ENCODE results near the gene ADAMTS6. TPM values are rescaled to one million over a fixed set of nuclear protein-coding genes. Genes with fewer than 3 reads are reported as not detected.
"Not testable (repeated sequence)": the region's sequence is repeated elsewhere in the genome, so short reads cannot be mapped to it uniquely, and the experiment has no call there.

ADAMTS6 gene
- total RNA-seq, 6 experiments from 2014 or later = 23.1 to 29.9 (median 28.3) TPM

DNA sequence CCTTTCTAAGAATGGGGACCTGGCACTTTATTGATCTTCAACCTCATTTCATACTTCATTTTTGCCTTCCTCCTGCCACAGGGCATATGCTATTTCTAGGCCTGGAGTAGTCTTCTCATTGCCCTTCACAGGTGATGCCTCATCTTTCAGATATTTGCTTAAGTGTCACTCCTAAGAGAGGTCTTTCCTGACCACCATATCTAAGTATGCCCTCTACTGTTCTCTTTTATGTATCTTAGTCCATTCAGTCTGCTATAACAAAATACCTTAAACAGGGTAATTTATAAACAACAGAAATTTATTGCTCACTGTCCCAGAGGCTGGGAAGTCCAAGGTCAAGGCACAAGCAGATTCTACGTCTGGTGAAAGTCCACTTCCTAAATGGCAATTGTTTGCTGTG lies 99.1 kb downstream of the ADAMTS6 start:
- peaks cover 46% of the 10 kb centered on the region for H3K36me3 Mint-ChIP-seq (ENCODE audit: low read depth)
- H3K27me3 Mint-ChIP-seq (ENCODE audit: insufficient read depth) = no peaks in the 10 kb centered on the region; the same call in 1 of the 2 replicates
- TF ChIP-seq CTCF (IDR thresholded peaks at IDR 0.05) = peak; percentile 38; the same call in 1 of the 2 replicates
- DNase-seq = no peak
- peaks cover 33% of the 10 kb centered on the region for H3K4me1 Mint-ChIP-seq (ENCODE audit: low read depth)
- H3K4me3 Mint-ChIP-seq = no peak overlapping the region
- peak overlapping the region; percentile 28; the same call in 1 of the 2 replicates for H3K27ac Mint-ChIP-seq
- no peaks in the 10 kb centered on the region for H3K9me3 Mint-ChIP-seq

- H3K36me3 Mint-ChIP-seq (ENCODE audit: low read depth) = peaks cover 18% of the 10 kb centered on the region
- H3K27ac Mint-ChIP-seq; H3K9me3 Mint-ChIP-seq; DNase-seq; H3K4me1 Mint-ChIP-seq (ENCODE audit: low read depth); H3K4me3 Mint-ChIP-seq; H3K27me3 Mint-ChIP-seq (ENCODE audit: insufficient read depth): not testable (repeated sequence)
Observed at GRCh38 chr5:65370505-65370904, 111.2 kb downstream of the ADAMTS6 start.

- Mint-ChIP-seq H3K27ac (no peak overlapping the region), H3K36me3 (ENCODE audit: low read depth) (peaks cover 20% of the 10 kb centered on the region), H3K4me3 (no peak overlapping the region), H3K27me3 (ENCODE audit: insufficient read depth) (no peaks in the 10 kb centered on the region), H3K4me1 (ENCODE audit: low read depth) (peaks cover 11% of the 10 kb centered on the region; the same call in 1 of the 2 replicates), H3K9me3 (no peaks in the 10 kb centered on the region)
- no peak for DNase-seq
- TF ChIP-seq CTCF (IDR thresholded peaks at IDR 0.05) = no peak
Observed at GRCh38 chr5:65366655-65367054, 115.1 kb downstream of the ADAMTS6 start.

DNA sequence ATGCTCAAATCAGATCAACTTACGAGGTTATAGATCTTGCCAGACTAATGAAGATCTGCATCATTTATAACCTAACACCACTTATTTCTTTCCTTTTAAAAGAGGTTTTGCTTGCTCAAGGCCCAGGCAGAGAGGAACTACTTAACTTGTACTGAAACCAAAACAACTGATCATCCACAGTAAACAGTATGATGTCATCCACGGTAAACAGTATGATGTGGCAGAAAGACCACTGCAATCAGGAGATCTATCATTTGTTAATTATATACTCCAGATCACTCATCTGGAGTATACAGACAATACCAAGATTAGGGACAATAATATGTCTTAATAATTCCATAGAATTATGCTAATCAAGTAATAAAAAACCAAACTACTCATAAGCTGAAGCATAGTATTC lies 116.8 kb downstream of the ADAMTS6 start:
- no peak for TF ChIP-seq CTCF (IDR thresholded peaks at IDR 0.05)
- H3K27me3 Mint-ChIP-seq (ENCODE audit: insufficient read depth) = no peaks in the 10 kb centered on the region
- no peak for DNase-seq
- H3K4me1 Mint-ChIP-seq (ENCODE audit: low read depth) = peaks cover 16% of the 10 kb centered on the region; the same call in 1 of the 2 replicates
- H3K4me3 Mint-ChIP-seq = no peak overlapping the region
- H3K9me3 Mint-ChIP-seq = no peaks in the 10 kb centered on the region
- H3K36me3 Mint-ChIP-seq (ENCODE audit: low read depth) = peaks cover 24% of the 10 kb centered on the region
- 0 out of 2 replicates have a peak overlapping the region, but pooled peaks have one; percentile 3 for H3K27ac Mint-ChIP-seq

- H3K9me3 Mint-ChIP-seq = no peaks in the 10 kb centered on the region
- peaks cover 35% of the 10 kb centered on the region for H3K36me3 Mint-ChIP-seq (ENCODE audit: low read depth)
- no peak overlapping the region for H3K27ac Mint-ChIP-seq
- no peak overlapping the region for H3K4me3 Mint-ChIP-seq
- no peak for DNase-seq
- TF ChIP-seq CTCF (IDR thresholded peaks at IDR 0.05) = no peak
- H3K27me3 Mint-ChIP-seq (ENCODE audit: insufficient read depth) = no peaks in the 10 kb centered on the region
- H3K4me1 Mint-ChIP-seq (ENCODE audit: low read depth) = peaks cover 26% of the 10 kb centered on the region; the same call in 1 of the 2 replicates
Observed at GRCh38 chr5:65363499-65363898, 118.2 kb downstream of the ADAMTS6 start.

DNA sequence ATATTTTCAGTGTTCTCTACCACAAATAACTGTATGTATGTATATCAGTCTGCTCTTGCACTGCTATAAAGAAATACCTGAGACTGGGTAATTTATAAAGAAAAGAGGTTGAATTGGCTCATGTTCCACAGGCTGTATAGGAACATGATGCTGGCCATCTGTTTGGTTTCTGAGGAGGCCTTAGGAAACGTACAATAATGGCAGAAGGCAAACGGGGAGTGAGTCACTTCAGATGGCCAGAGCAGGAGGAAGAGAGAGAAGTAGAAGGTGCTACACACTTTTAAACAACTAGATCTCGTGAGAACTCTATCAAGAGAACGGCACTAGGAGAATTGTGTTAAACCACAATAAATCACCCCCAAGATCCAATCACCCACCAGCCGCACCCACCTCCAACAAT lies 121.7 kb downstream of the ADAMTS6 start:
- Mint-ChIP-seq H3K4me1 (ENCODE audit: low read depth) (peaks cover 50% of the 10 kb centered on the region), H3K27ac (no peak overlapping the region), H3K36me3 (ENCODE audit: low read depth) (peaks cover 38% of the 10 kb centered on the region), H3K27me3 (ENCODE audit: insufficient read depth) (no peaks in the 10 kb centered on the region), H3K4me3 (no peak overlapping the region), H3K9me3 (no peaks in the 10 kb centered on the region)
- no peak for TF ChIP-seq CTCF (IDR thresholded peaks at IDR 0.05)
- DNase-seq = no peak

Data from HFFc6 (cell line).